ENCODE data around the gene CEP164. TPM values are rescaled to one million over a fixed set of nuclear protein-coding genes. Genes with fewer than 3 reads are reported as not detected.

Gene CEP164
- polyA plus RNA-seq, 3 donors, result 4.3 to 32.1 (median 8.0) TPM

- H3K27ac Mint-ChIP-seq, result no peak overlapping the region
- H3K27me3 ChIP-seq (ENCODE audit: control insufficient read depth in 2 of 2, insufficient read depth in 2 of 2, low read length in 2 of 2), result no peaks in the 10 kb centered on the region
- no peak overlapping the region for H3K27ac ChIP-seq (ENCODE audit: low read depth in 1 of 2, low read length in 2 of 2)
- H3K9ac ChIP-seq (ENCODE audit: insufficient read depth, low read length, poor library complexity, severe bottlenecking), result no peak overlapping the region
- peaks cover 67 to 93% of the 10 kb centered on the region in 2 donors for H3K36me3 ChIP-seq (replicated peaks in 1 of 2; ENCODE audit: control insufficient read depth in 1 of 2, insufficient read depth in 2 of 2, low read length in 2 of 2)
- H3K4me1 Mint-ChIP-seq, result no peaks in the 10 kb centered on the region
- peaks cover 82 to 93% of the 10 kb centered on the region in 2 donors for H3K36me3 Mint-ChIP-seq
- H4K20me1 ChIP-seq (ENCODE audit: insufficient read depth, low read length), result no peaks in the 10 kb centered on the region
- no peak overlapping the region for H3K4me2 ChIP-seq (replicated peaks; ENCODE audit: extremely low read depth, low read length, poor library complexity, severe bottlenecking)
- no peak overlapping the region for H3K4me3 ChIP-seq (replicated peaks in 1 of 3; ENCODE audit: low read depth in 2 of 3, low read length in 3 of 3)
- no peaks in the 10 kb centered on the region for H3K79me2 ChIP-seq (ENCODE audit: insufficient read depth, low read length)
- no peaks in the 10 kb centered on the region for H3K9me3 ChIP-seq (replicated peaks in 1 of 2; ENCODE audit: control insufficient read depth in 1 of 2, insufficient read depth in 1 of 2, low read length in 2 of 2)
- no peak for DNase-seq
- H3K4me1 ChIP-seq (ENCODE audit: control insufficient read depth in 1 of 2, insufficient read depth in 2 of 2, low read length in 2 of 2), result no peaks in the 10 kb centered on the region
- H3K27me3 Mint-ChIP-seq (ENCODE audit: low read depth in 3 of 3), result no peaks in the 10 kb centered on the region
- no peaks in the 10 kb centered on the region for H3K9me3 Mint-ChIP-seq
- TF ChIP-seq CTCF (IDR thresholded peaks at IDR 0.05), result no peak
- H3K4me3 Mint-ChIP-seq, result no peak overlapping the region
- 100% methylated on average over 1 of the region's 3 CpGs for WGBS (ENCODE audit: insufficient coverage)
- H2AFZ ChIP-seq (ENCODE audit: insufficient read depth, low read depth, low read length, poor library complexity, severe bottlenecking), result no peak overlapping the region
- intact Hi-C loops (cut with micrococcal nuclease), result no loop called here
Measured at GRCh38 chr11:117387992-117388755, 60.5 kb downstream of the CEP164 start.

- H3K27ac ChIP-seq (ENCODE audit: low read depth in 1 of 2, low read length in 2 of 2), result no peak overlapping the region
- H3K4me2 ChIP-seq (replicated peaks; ENCODE audit: extremely low read depth, low read length, poor library complexity, severe bottlenecking), result no peak overlapping the region
- H3K9me3 Mint-ChIP-seq, result no peaks in the 10 kb centered on the region
- TF ChIP-seq CTCF (IDR thresholded peaks at IDR 0.05), result no peak
- H3K36me3 Mint-ChIP-seq, result peaks cover 87 to 95% of the 10 kb centered on the region in 2 donors
- no peaks in the 10 kb centered on the region for H3K9me3 ChIP-seq (replicated peaks in 1 of 2; ENCODE audit: control insufficient read depth in 1 of 2, insufficient read depth in 1 of 2, low read length in 2 of 2)
- H3K36me3 ChIP-seq (replicated peaks in 1 of 2; ENCODE audit: control insufficient read depth in 1 of 2, insufficient read depth in 2 of 2, low read length in 2 of 2), result peaks cover 72 to 93% of the 10 kb centered on the region in 2 donors
- H3K4me3 Mint-ChIP-seq, result no peak overlapping the region
- H3K27ac Mint-ChIP-seq, result peak overlapping the region in 1 of 7 donors; percentile 4
- H3K27me3 ChIP-seq (ENCODE audit: control insufficient read depth in 2 of 2, insufficient read depth in 2 of 2, low read length in 2 of 2), result no peaks in the 10 kb centered on the region
- no peak overlapping the region for H3K9ac ChIP-seq (ENCODE audit: insufficient read depth, low read length, poor library complexity, severe bottlenecking)
- no peak overlapping the region for H2AFZ ChIP-seq (ENCODE audit: insufficient read depth, low read depth, low read length, poor library complexity, severe bottlenecking)
- H3K79me2 ChIP-seq (ENCODE audit: insufficient read depth, low read length), result no peaks in the 10 kb centered on the region
- H3K4me1 ChIP-seq (ENCODE audit: control insufficient read depth in 1 of 2, insufficient read depth in 2 of 2, low read length in 2 of 2), result no peaks in the 10 kb centered on the region
- no peak for DNase-seq
- WGBS (ENCODE audit: insufficient coverage), result 99% methylated on average over 7 of the region's 8 CpGs
- no peak overlapping the region for H3K4me3 ChIP-seq (replicated peaks in 1 of 3; ENCODE audit: low read depth in 2 of 3, low read length in 3 of 3)
- H3K27me3 Mint-ChIP-seq (ENCODE audit: low read depth in 3 of 3), result no peaks in the 10 kb centered on the region
- H4K20me1 ChIP-seq (ENCODE audit: insufficient read depth, low read length), result no peaks in the 10 kb centered on the region
- no peaks in the 10 kb centered on the region for H3K4me1 Mint-ChIP-seq
- intact Hi-C loops (cut with micrococcal nuclease), result no loop called here
Measured at GRCh38 chr11:117390743-117391142, 63.1 kb downstream of the CEP164 start.
